Panc1 (cell line): ENCODE data around the gene HECA.

ENCODE experiments used
- POLR2AphosphoS5 ChIP-seq: IDR thresholded peaks from 2 replicates; pipeline ENCODE4 v1.6.1; 2012; ENCODE audit warnings: mild to moderate bottlenecking, low read depth, low read length, moderate library complexity
- TF ChIP-seq, protein P1 (sequence below): fragments of 450-650 bp; IDR thresholded peaks from 2 replicates; pipeline ENCODE4 v1.5.1; 2017; ENCODE audit warnings: mild to moderate bottlenecking

DNA sequence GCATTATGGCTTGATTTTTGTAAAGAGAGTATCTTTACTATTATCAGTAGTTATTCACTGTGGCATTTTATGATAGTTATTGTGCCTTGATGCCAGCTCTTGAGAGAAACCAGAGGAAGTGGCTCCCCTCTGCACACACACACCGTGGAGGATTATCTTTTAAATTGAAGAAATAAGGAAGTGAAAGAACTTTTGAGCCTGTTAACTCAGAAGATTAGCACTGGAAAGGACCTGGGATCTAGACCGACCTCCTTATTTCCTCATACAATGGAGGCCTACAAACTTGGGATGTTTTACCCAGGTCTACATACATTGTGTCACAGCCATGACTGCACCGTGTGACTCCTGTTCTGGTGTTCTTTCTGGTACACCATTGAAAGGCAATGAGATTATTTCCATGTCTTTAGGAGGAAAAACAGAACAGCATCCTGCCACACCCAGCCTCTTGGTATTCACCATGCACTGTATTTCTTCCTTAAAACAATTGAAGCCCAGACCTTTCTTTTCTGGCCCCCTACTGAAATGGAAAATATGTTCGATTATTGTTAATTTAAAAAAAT lies 40.6 kb downstream of the HECA start:
- TF ChIP-seq, protein P1, sequence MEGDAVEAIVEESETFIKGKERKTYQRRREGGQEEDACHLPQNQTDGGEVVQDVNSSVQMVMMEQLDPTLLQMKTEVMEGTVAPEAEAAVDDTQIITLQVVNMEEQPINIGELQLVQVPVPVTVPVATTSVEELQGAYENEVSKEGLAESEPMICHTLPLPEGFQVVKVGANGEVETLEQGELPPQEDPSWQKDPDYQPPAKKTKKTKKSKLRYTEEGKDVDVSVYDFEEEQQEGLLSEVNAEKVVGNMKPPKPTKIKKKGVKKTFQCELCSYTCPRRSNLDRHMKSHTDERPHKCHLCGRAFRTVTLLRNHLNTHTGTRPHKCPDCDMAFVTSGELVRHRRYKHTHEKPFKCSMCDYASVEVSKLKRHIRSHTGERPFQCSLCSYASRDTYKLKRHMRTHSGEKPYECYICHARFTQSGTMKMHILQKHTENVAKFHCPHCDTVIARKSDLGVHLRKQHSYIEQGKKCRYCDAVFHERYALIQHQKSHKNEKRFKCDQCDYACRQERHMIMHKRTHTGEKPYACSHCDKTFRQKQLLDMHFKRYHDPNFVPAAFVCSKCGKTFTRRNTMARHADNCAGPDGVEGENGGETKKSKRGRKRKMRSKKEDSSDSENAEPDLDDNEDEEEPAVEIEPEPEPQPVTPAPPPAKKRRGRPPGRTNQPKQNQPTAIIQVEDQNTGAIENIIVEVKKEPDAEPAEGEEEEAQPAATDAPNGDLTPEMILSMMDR, result no peak
- no peak for TF ChIP-seq POLR2AphosphoS5
